ENCODE measurements around the gene KANK4. TPM values are rescaled to one million over a fixed set of nuclear protein-coding genes. Genes with fewer than 3 reads are reported as not detected.
"Not testable (repeated sequence)": the region's sequence is repeated elsewhere in the genome, so short reads cannot be mapped to it uniquely, and the experiment has no call there.

The KANK4 gene
- total RNA-seq, 1 donor from 2014 or later: 0.95 TPM

GRCh38 chr1:62259551-62259950, 59.7 kb downstream of the KANK4 start:
- no peak for ATAC-seq
- no peak for DNase-seq (ENCODE audit: missing footprints)
- intact Hi-C loops (cut with DNase I): no loop called here

- intact Hi-C loops (cut with DNase I): no loop called here
- DNase-seq (ENCODE audit: missing footprints) (no peak), ATAC-seq (no peak)
Observed at GRCh38 chr1:62250126-62250726, 69.0 kb downstream of the KANK4 start.

GRCh38 chr1:62247391-62248168, 71.7 kb downstream of the KANK4 start:
- intact Hi-C loops (cut with DNase I): no loop called here
- no peak for DNase-seq (ENCODE audit: missing footprints)
- no peak for ATAC-seq

- no peak for ATAC-seq
- intact Hi-C loops (cut with DNase I): no loop called here
- no peak for DNase-seq (ENCODE audit: missing footprints)
Observed at GRCh38 chr1:62245201-62245600, 74.0 kb downstream of the KANK4 start.

GRCh38 chr1:62244380-62244779, 74.9 kb downstream of the KANK4 start:
- ATAC-seq; DNase-seq (ENCODE audit: missing footprints); intact Hi-C loops (cut with DNase I): not testable (repeated sequence)

- DNase-seq (ENCODE audit: missing footprints) (no peak), ATAC-seq (no peak)
- intact Hi-C loops (cut with DNase I): no loop called here
Observed at GRCh38 chr1:62241371-62242131, 77.7 kb downstream of the KANK4 start.

- DNase-seq (ENCODE audit: missing footprints) (no peak), ATAC-seq (no peak)
- intact Hi-C loops (cut with DNase I): no loop called here
Observed at GRCh38 chr1:62240651-62241370, 78.4 kb downstream of the KANK4 start.

- intact Hi-C loops (cut with DNase I); ATAC-seq; DNase-seq (ENCODE audit: missing footprints): not testable (repeated sequence)
Observed at GRCh38 chr1:62239652-62240403, 79.4 kb downstream of the KANK4 start.

- intact Hi-C loops (cut with DNase I): no loop called here
- DNase-seq (ENCODE audit: missing footprints) (no peak), ATAC-seq (no peak)
Observed at GRCh38 chr1:62238507-62238906, 80.7 kb downstream of the KANK4 start.

GRCh38 chr1:62237950-62238374, 81.3 kb downstream of the KANK4 start:
- ATAC-seq (no peak), DNase-seq (ENCODE audit: missing footprints) (no peak)
- intact Hi-C loops (cut with DNase I): no loop called here

- ATAC-seq (no peak), DNase-seq (ENCODE audit: missing footprints) (no peak)
- intact Hi-C loops (cut with DNase I): no loop called here
Observed at GRCh38 chr1:62237361-62237760, 81.9 kb downstream of the KANK4 start.

GRCh38 chr1:62235576-62235975, 83.7 kb downstream of the KANK4 start:
- ATAC-seq (no peak), DNase-seq (ENCODE audit: missing footprints) (no peak)
- intact Hi-C loops (cut with DNase I): no loop called here

- intact Hi-C loops (cut with DNase I): no loop called here
- no peak for ATAC-seq
Observed at GRCh38 chr1:62234688-62235087, 84.5 kb downstream of the KANK4 start.

GRCh38 chr1:62233926-62234450, 85.2 kb downstream of the KANK4 start:
- no peak for DNase-seq (ENCODE audit: missing footprints)
- intact Hi-C loops (cut with DNase I): no loop called here

More at GRCh38 chr1:62234688-62235087, 84.5 kb downstream of the KANK4 start:
- DNase-seq (ENCODE audit: missing footprints): no peak

GRCh38 chr1:62232871-62233278, 86.4 kb downstream of the KANK4 start:
- intact Hi-C loops (cut with DNase I): no loop called here
- ATAC-seq (no peak), DNase-seq (ENCODE audit: missing footprints) (no peak)

More at GRCh38 chr1:62233926-62234450, 85.2 kb downstream of the KANK4 start:
- no peak for ATAC-seq

- DNase-seq (ENCODE audit: missing footprints) (no peak), ATAC-seq (no peak)
- intact Hi-C loops (cut with DNase I): no loop called here
Observed at GRCh38 chr1:62230718-62231117, 88.5 kb downstream of the KANK4 start.

GRCh38 chr1:62229932-62230331, 89.3 kb downstream of the KANK4 start:
- intact Hi-C loops (cut with DNase I): no loop called here
- no peak for ATAC-seq
- DNase-seq (ENCODE audit: missing footprints): no peak

GRCh38 chr1:62229468-62229867, 89.8 kb downstream of the KANK4 start:
- ATAC-seq (no peak), DNase-seq (ENCODE audit: missing footprints) (no peak)
- intact Hi-C loops (cut with DNase I): no loop called here

Data from Right ventricle myocardium inferior (tissue), 1 donor.